Spleen (tissue), 7 donors: ENCODE measurements around the gene PTPRG.

Source experiments
- CTCF ChIP-seq, 11 experiments: fragments of 200-600 bp in 7 of 11; fragments of 450-650 bp in 4 of 11; sonication (generic) in 4 of 11; IDR thresholded peaks in 8 of 11; conservative IDR thresholded peaks in 3 of 11; 1 replicate in 7 of 11; 2 replicates in 4 of 11; pipeline versions ENCODE4 v1.4.0 to v1.8.0; 2016 to 2021; ENCODE audit warnings: antibody characterized with exemption in 11 of 11, inconsistent platforms in 4 of 11, mild to moderate bottlenecking in 1 of 11
- POLR2A ChIP-seq, 3 donors: fragments of 450-650 bp; IDR thresholded peaks; one replicate each; pipeline ENCODE4 v1.5.1; 2017; ENCODE audit warnings: antibody characterized with exemption in 3 of 3, mild to moderate bottlenecking in 1 of 3
- POLR2AphosphoS5 ChIP-seq, 3 donors: sonication (generic); formaldehyde crosslinking; IDR thresholded peaks; one replicate each; pipeline ENCODE4 v1.5.1; 2017; ENCODE audit warnings: antibody characterized with exemption in 3 of 3
- donor health status: DM: no; HTN: no; CAD: no; lungs with moderate emphysema.
- donor health status: DM: no; HTN: no; CAD: no.
- donor health status: DM: no; HTN: no; CAD: no.

GRCh38 chr3:62199126-62199525 is 637.8 kb downstream of the PTPRG start:
- TF ChIP-seq POLR2A (IDR thresholded peaks at IDR 0.05) (no peak), CTCF (IDR thresholded peaks at IDR 0.05 in 8 of 11, conservative IDR thresholded peaks at IDR 0.05 in 3 of 11) (no peak), POLR2AphosphoS5 (IDR thresholded peaks at IDR 0.05) (no peak)
